Ectodermal cell (in vitro differentiated cells): ENCODE measurements around the gene VPS26B.

Experiments used
- H3K27ac ChIP-seq: 2 replicates; pipeline ENCODE4 v1.7.0; 2013; ENCODE audit warnings: mild to moderate bottlenecking, low read depth, low read length; ENCODE audit not compliant: insufficient read depth, poor library complexity, severe bottlenecking
- H3K27me3 ChIP-seq: 2 replicates; pipeline ENCODE4 v1.7.0; 2013; ENCODE audit warnings: mild to moderate bottlenecking, low read length; ENCODE audit not compliant: insufficient read depth, control insufficient read depth, poor library complexity, severe bottlenecking
- H3K36me3 ChIP-seq: one replicate; pipeline ENCODE4 v1.7.0; 2013; ENCODE audit warnings: low read length; ENCODE audit not compliant: control insufficient read depth, insufficient read depth
- H3K4me1 ChIP-seq: one replicate; pipeline ENCODE4 v1.7.0; 2013; ENCODE audit warnings: low read length; ENCODE audit not compliant: control insufficient read depth, insufficient read depth
- H3K4me3 ChIP-seq: 2 replicates; pipeline ENCODE4 v1.7.0; 2013; ENCODE audit warnings: low read depth, low read length, control low read depth; ENCODE audit not compliant: insufficient read depth
- H3K9me3 ChIP-seq: 2 replicates; pipeline ENCODE4 v1.7.0; 2013; ENCODE audit warnings: mild to moderate bottlenecking, low read length, moderate library complexity; ENCODE audit not compliant: control insufficient read depth
- WGBS, 2 experiments: methylation state at CpG; one replicate each; pipeline ENCODE4 v1.1.7; 2013; ENCODE audit warnings: missing lambda C conversion rate in 2 of 2; 5-methylcytosine and 5-hydroxymethylcytosine counted together

Gene VPS26B

GRCh38 chr11:134244593-134244992 lies 20.1 kb downstream of the VPS26B start:
- peaks cover 25% of the 10 kb centered on the region for H3K36me3 ChIP-seq
- H3K4me1 ChIP-seq, result no peaks in the 10 kb centered on the region
- WGBS, 2 experiments, result 68 to 79% methylated on average over 7 of the region's 7 CpGs

GRCh38 chr11:134245434-134245833 lies 21.0 kb downstream of the VPS26B start:
- 94 to 97% methylated on average over 14 of the region's 14 CpGs for WGBS, 2 experiments
- no peak overlapping the region for H3K27ac ChIP-seq
- peaks cover 30% of the 10 kb centered on the region for H3K36me3 ChIP-seq
- H3K4me3 ChIP-seq, result no peak overlapping the region
- no peaks in the 10 kb centered on the region for H3K27me3 ChIP-seq
- H3K9me3 ChIP-seq, result no peaks in the 10 kb centered on the region
- H3K4me1 ChIP-seq, result no peaks in the 10 kb centered on the region

More at GRCh38 chr11:134244593-134244992, 20.1 kb downstream of the VPS26B start:
- no peaks in the 10 kb centered on the region for H3K27me3 ChIP-seq
- H3K4me3 ChIP-seq, result no peak overlapping the region
- H3K27ac ChIP-seq, result no peak overlapping the region
- no peaks in the 10 kb centered on the region for H3K9me3 ChIP-seq

- H3K27ac ChIP-seq, result no peak overlapping the region
- no peaks in the 10 kb centered on the region for H3K9me3 ChIP-seq
- H3K36me3 ChIP-seq, result peaks cover 36% of the 10 kb centered on the region
- no peak overlapping the region for H3K4me3 ChIP-seq
- no peaks in the 10 kb centered on the region for H3K4me1 ChIP-seq
- WGBS, 2 experiments, result 90 to 91% methylated on average over 11 of the region's 11 CpGs
- H3K27me3 ChIP-seq, result no peaks in the 10 kb centered on the region
These were observed 21.6 kb downstream of the VPS26B start for GRCh38 chr11:134246100-134246499.

GRCh38 chr11:134246678-134247077 lies 22.2 kb downstream of the VPS26B start:
- no peak overlapping the region for H3K27ac ChIP-seq
- 83 to 94% methylated on average over 1 to 4 of the region's 4 CpGs for WGBS, 2 experiments
- H3K36me3 ChIP-seq, result peaks cover 36% of the 10 kb centered on the region
- H3K4me3 ChIP-seq, result no peak overlapping the region
- no peaks in the 10 kb centered on the region for H3K27me3 ChIP-seq
- H3K9me3 ChIP-seq, result no peaks in the 10 kb centered on the region
- H3K4me1 ChIP-seq, result no peaks in the 10 kb centered on the region

GRCh38 chr11:134248910-134249480 lies 24.5 kb downstream of the VPS26B start:
- peaks cover under 1% of the 10 kb centered on the region for H3K4me1 ChIP-seq
- 93 to 95% methylated on average over 7 of the region's 7 CpGs for WGBS, 2 experiments

GRCh38 chr11:134250246-134250645 lies 25.8 kb downstream of the VPS26B start:
- Histone ChIP-seq H3K27ac (no peak overlapping the region), H3K4me3 (no peak overlapping the region), H3K36me3 (peaks cover 36% of the 10 kb centered on the region), H3K9me3 (no peaks in the 10 kb centered on the region), H3K27me3 (no peaks in the 10 kb centered on the region), H3K4me1 (peaks cover 9% of the 10 kb centered on the region)
- WGBS, 2 experiments, result 94 to 97% methylated on average over 3 of the region's 3 CpGs

More at GRCh38 chr11:134248910-134249480, 24.5 kb downstream of the VPS26B start:
- Histone ChIP-seq H3K36me3 (peaks cover 36% of the 10 kb centered on the region), H3K27ac (no peak overlapping the region), H3K9me3 (no peaks in the 10 kb centered on the region), H3K4me3 (no peak overlapping the region), H3K27me3 (no peaks in the 10 kb centered on the region)

GRCh38 chr11:134250675-134251074 lies 26.2 kb downstream of the VPS26B start:
- Histone ChIP-seq H3K4me3 (no peak overlapping the region), H3K36me3 (peaks cover 36% of the 10 kb centered on the region), H3K27me3 (no peaks in the 10 kb centered on the region), H3K27ac (no peak overlapping the region), H3K9me3 (no peaks in the 10 kb centered on the region), H3K4me1 (peaks cover 9% of the 10 kb centered on the region)
- WGBS, 2 experiments, result 91 to 93% methylated on average over 2 of the region's 2 CpGs

GRCh38 chr11:134252346-134253187 lies 28.1 kb downstream of the VPS26B start:
- no peaks in the 10 kb centered on the region for H3K9me3 ChIP-seq
- peaks cover 9% of the 10 kb centered on the region for H3K4me1 ChIP-seq
- peak overlapping the region; percentile 86 for H3K4me3 ChIP-seq
- no peaks in the 10 kb centered on the region for H3K27me3 ChIP-seq
- H3K36me3 ChIP-seq, result peaks cover 39% of the 10 kb centered on the region
- peak overlapping the region; percentile 46 for H3K27ac ChIP-seq
- 19 to 21% methylated on average over 27 of the region's 27 CpGs for WGBS, 2 experiments

GRCh38 chr11:134253188-134253993 lies 28.9 kb downstream of the VPS26B start, which contains the start of the genes ACAD8 and THYN1:
ACAD8 (plus strand) TSS chr11:134253568; CDS start chr11:134253601, 33 bp downstream.
THYN1 (minus strand) TSS chr11:134253352; CDS start chr11:134252882, 470 bp downstream.
- WGBS, 2 experiments, result 0 to 1% methylated on average over 70 of the region's 70 CpGs

More at GRCh38 chr11:134253188-134253993, 28.9 kb downstream of the VPS26B start, which contains the start of the genes ACAD8 and THYN1:
- Histone ChIP-seq H3K4me3 (peak within 1 kb of the TSS; percentile 86), H3K9me3 (no peaks in the 10 kb centered on the region), H3K27ac (peak within 1 kb of the TSS; percentile 47), H3K36me3 (peaks cover 30% of the 10 kb centered on the region), H3K4me1 (peaks cover 9% of the 10 kb centered on the region), H3K27me3 (no peaks in the 10 kb centered on the region)
